ENCODE results near the gene IRF2BP2.

GRCh38 chr1:234582186-234582585 lies 27.8 kb downstream of the IRF2BP2 start:
- TF ChIP-seq CTCF (IDR thresholded peaks at IDR 0.05) (no peak), POLR2A (IDR thresholded peaks at IDR 0.05) (no peak)

Data from lower leg skin (tissue), 3 donors.